HCT116 (cell line): ENCODE data around the gene CD68. TPM values are rescaled to one million over a fixed set of nuclear protein-coding genes. Genes with fewer than 3 reads are reported as not detected.

Experiments used
- ATAC-seq: fragments of 200-7000 bp; cut with Tn5 transposase; 2 replicates; pipeline ENCODE4 v1.9.1; 2020; ENCODE audit warnings: mild to moderate bottlenecking, moderate library complexity
- BruUV-seq: library from RNA; stranded (reverse); fragments of 400-500 nt; replicated peaks from 2 replicates; lab custom pipeline; 2021; lab: Mats Ljungman, UMichigan
- CTCF ChIA-PET: fragments of 300-600 bp; sonication (Branson Sonifier 250); formaldehyde crosslinking; loops from one replicate; lab custom pipeline; 2021; ENCODE audit warnings: antibody characterized with exemption; lab: Charles Lee
- POLR2A ChIA-PET: fragments of 300-600, 350-600 bp; sonication (Branson Sonifier 250); formaldehyde crosslinking; loops from one replicate; lab custom pipeline; 2021; ENCODE audit warnings: antibody characterized with exemption; lab: Charles Lee
- RAD21 ChIA-PET, 2 experiments: fragments of 300-600 bp; sonication (Branson Sonifier 250); formaldehyde crosslinking; loops; one replicate each; lab custom pipeline; 2023; ENCODE audit warnings: low total read pairs in 2 of 2; ENCODE audit not compliant: uncharacterized antibody in 2 of 2, unreplicated experiment in 2 of 2, low non-redundant PET in 1 of 2; lab: Charles Lee
- DNase-seq: peaks from one replicate; pipeline ENCODE4 v3.0.0-alpha.2; 2010; ENCODE audit warnings: low read depth, low spot score
- H2AFZ ChIP-seq: fragments of 200-600 bp; shearing (Covaris generic), sonication (generic); 2 replicates; pipeline ENCODE4 v1.6.1; 2017; ENCODE audit warnings: low read depth, mixed run types, mixed read lengths, antibody characterized with exemption, low read length; ENCODE audit not compliant: poor library complexity, severe bottlenecking
- H3K27ac ChIP-seq: 2 replicates; pipeline ENCODE4 v1.5.1; 2012; ENCODE audit warnings: low read depth, low read length
- H3K27me3 ChIP-seq: fragments of 200-600 bp; sonication (generic); 2 replicates; pipeline ENCODE4 v1.6.1; 2016; ENCODE audit warnings: mixed run types, low read length, mixed read lengths; ENCODE audit not compliant: insufficient read depth
- H3K36me3 ChIP-seq, 2 experiments: fragments of 200-500 bp in 1 of 2; fragments of 200-600 bp in 1 of 2; sonication (Bioruptor generic) in 1 of 2; sonication (generic) in 1 of 2; 2 replicates each; pipeline versions ENCODE4 v1.5.1 to v1.6.1; 2014 to 2016; ENCODE audit warnings: low read length in 2 of 2, inconsistent platforms in 1 of 2, mixed read lengths in 1 of 2, mixed run types in 1 of 2; ENCODE audit not compliant: insufficient read depth in 2 of 2, control insufficient read depth in 1 of 2
- H3K4me1 ChIP-seq, 2 experiments: fragments of 200-600 bp in 1 of 2; sonication (generic) in 1 of 2; 2 replicates each; pipeline versions ENCODE4 v1.5.1 to v1.6.1; 2012 to 2017; ENCODE audit warnings: low read length in 2 of 2, inconsistent platforms in 1 of 2, mild to moderate bottlenecking in 1 of 2, mixed read lengths in 1 of 2, mixed run types in 1 of 2, moderate library complexity in 1 of 2; ENCODE audit not compliant: insufficient read depth in 2 of 2, control insufficient read depth in 1 of 2
- H3K4me2 ChIP-seq: fragments of 200-600 bp; sonication (generic); 2 replicates; pipeline ENCODE4 v1.6.1; 2017; ENCODE audit warnings: mixed run types, low read length, mixed read lengths
- H3K4me3 ChIP-seq, 2 experiments: fragments of 200-600 bp in 1 of 2; sonication (generic) in 1 of 2; replicated peaks in 1 of 2; 2 replicates each; pipeline ENCODE4 v1.5.1; 2011 to 2016; ENCODE audit warnings: low read length in 2 of 2, control low read depth in 1 of 2, low read depth in 1 of 2, mild to moderate bottlenecking in 1 of 2, mixed read lengths in 1 of 2, mixed run types in 1 of 2
- H3K79me2 ChIP-seq: fragments of 200-600 bp; sonication (generic); 2 replicates; pipeline ENCODE4 v1.6.1; 2017; ENCODE audit warnings: mild to moderate bottlenecking, mixed run types, low read length, moderate library complexity, mixed read lengths; ENCODE audit not compliant: insufficient read depth
- H3K9ac ChIP-seq: fragments of 200-600 bp; sonication (generic); 2 replicates; pipeline ENCODE4 v1.6.1; 2016; ENCODE audit warnings: low read length, mixed read lengths
- H3K9me2 ChIP-seq: fragments of 200-600 bp; sonication (generic), shearing (Covaris generic); 2 replicates; pipeline ENCODE4 v1.6.1; 2017; ENCODE audit warnings: mixed run types, mild to moderate bottlenecking, moderate library complexity; ENCODE audit not compliant: insufficient read depth
- H3K9me3 ChIP-seq, 2 experiments: fragments of 200-500 bp in 1 of 2; fragments of 200-600 bp in 1 of 2; sonication (Bioruptor generic) in 1 of 2; sonication (generic) in 1 of 2; 2 replicates each; pipeline ENCODE4 v1.6.1; 2014 to 2017; ENCODE audit warnings: low read length in 2 of 2, mixed read lengths in 2 of 2, inconsistent platforms in 1 of 2, low read depth in 1 of 2, mild to moderate bottlenecking in 1 of 2, mixed run types in 1 of 2, moderate library complexity in 1 of 2; ENCODE audit not compliant: control insufficient read depth in 1 of 2, insufficient read depth in 1 of 2
- H4K20me1 ChIP-seq: fragments of 200-600 bp; sonication (generic), shearing (Covaris generic); 2 replicates; pipeline ENCODE4 v1.6.1; 2017; ENCODE audit warnings: mixed run types, mild to moderate bottlenecking, moderate library complexity; ENCODE audit not compliant: insufficient read depth
- ELF1 ChIP-seq: IDR thresholded peaks from 2 replicates; pipeline ENCODE4 v1.6.1; 2012; ENCODE audit warnings: low read depth, borderline replicate concordance
- EZH2phosphoT487 ChIP-seq: fragments of 200-600 bp; IDR thresholded peaks from 2 replicates; pipeline ENCODE4 v1.6.1; 2018; ENCODE audit warnings: antibody characterized with exemption, borderline replicate concordance
- POLR2A ChIP-seq: IDR thresholded peaks from 2 replicates; pipeline ENCODE4 v1.7.0; 2011; ENCODE audit warnings: borderline replicate concordance; ENCODE audit not compliant: insufficient read depth, insufficient read length; ENCODE audit errors: extremely low read depth
- SRF ChIP-seq: IDR thresholded peaks from 2 replicates; pipeline ENCODE4 v1.6.1; 2012; ENCODE audit warnings: low read depth
- ZFX ChIP-seq: fragments of 450-650 bp; IDR thresholded peaks from 2 replicates; pipeline ENCODE4 v1.6.1; 2017
- intact Hi-C: fragments of 100-400 bp; cut with micrococcal nuclease; formaldehyde crosslinking; loops from 2 replicates; pipeline ENCODE4 v1.10.0; 2022
- total RNA-seq: library from RNA; stranded (reverse); gene quantifications from one replicate; pipeline ENCODE4 v1.2.1, GENCODE V29; 2021; ENCODE audit not compliant: unreplicated experiment
- TF ChIP-seq, protein P1 (sequence below): IDR thresholded peaks from 2 replicates; pipeline ENCODE4 v1.6.1; 2012

The CD68 gene
- total RNA-seq, 1 experiment from 2014 or later, result 7.0 TPM

DNA sequence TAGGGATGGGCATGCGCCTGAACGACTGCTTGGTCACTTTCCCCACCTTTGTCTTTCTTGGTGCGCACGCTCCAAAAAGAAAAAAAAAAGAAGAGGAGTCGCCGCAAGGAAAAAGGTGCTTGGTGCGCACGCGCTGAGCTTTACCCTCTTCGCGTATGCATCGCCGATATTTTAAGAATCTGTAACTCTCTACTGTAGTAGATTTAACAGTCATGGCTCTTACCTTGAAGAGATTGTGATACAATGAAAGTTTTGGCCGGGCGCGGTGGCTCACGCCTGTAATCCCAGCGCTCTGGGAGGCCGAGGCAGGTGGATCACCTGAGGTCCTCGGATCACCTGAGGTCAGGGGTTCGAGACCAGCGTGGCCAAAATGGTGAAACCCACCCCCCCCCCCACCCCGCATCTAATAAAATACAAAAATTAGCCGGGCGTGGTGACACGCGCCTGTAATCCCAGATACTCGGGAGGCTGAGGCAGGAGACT, 35.9 kb downstream of the CD68 start:
- intact Hi-C loops, result loop anchor here (2.0 kb wide), 1 partner anchor 71 kb away; the partner anchor contains the start of gene TP53
- RAD21 ChIA-PET, result interaction anchor here in 1 of 2 experiments (0.7 to 1.0 kb wide), 2 partner anchors 71 to 139 kb away, joined by 3 read pairs; no protein-coding TSS in a partner anchor
- Histone ChIP-seq H3K4me1 (peaks cover 12 to 22% of the 10 kb centered on the region in 2 experiments), H4K20me1 (no peaks in the 10 kb centered on the region), H3K36me3 (peaks cover 7 to 17% of the 10 kb centered on the region in 2 experiments), H2AFZ (no peak overlapping the region), H3K9ac (peak overlapping the region; percentile 53), H3K4me2 (peak overlapping the region; percentile 70), H3K79me2 (peaks cover 40% of the 10 kb centered on the region), H3K9me3 (no peaks in the 10 kb centered on the region), H3K27me3 (no peaks in the 10 kb centered on the region), H3K9me2 (no peaks in the 10 kb centered on the region), H3K27ac (peak overlapping the region; percentile 75), H3K4me3 (peak overlapping the region; percentile 42 to 49)
- DNase-seq (no peak), ATAC-seq (peak; percentile 2; the same call in 1 of the 2 replicates)
- POLR2A ChIA-PET, result interaction anchor here (0.8 to 2.5 kb wide), 5 partner anchors 12 to 72 kb away, joined by 4 to 27 read pairs (median 7); partner anchors contain the start of genes MPDU1, SAT2, SHBG and TP53
- CTCF ChIA-PET, result interaction anchor here (1.0 to 2.1 kb wide), 6 partner anchors 9 to 72 kb away, joined by 3 to 16 read pairs (median 4); partner anchors contain the start of genes MPDU1, SAT2, TP53 and WRAP53
- TF ChIP-seq EZH2phosphoT487 (no peak), ELF1 (no peak), POLR2A (peak; percentile 32)
- no TSS peak for BruUV-seq

DNA sequence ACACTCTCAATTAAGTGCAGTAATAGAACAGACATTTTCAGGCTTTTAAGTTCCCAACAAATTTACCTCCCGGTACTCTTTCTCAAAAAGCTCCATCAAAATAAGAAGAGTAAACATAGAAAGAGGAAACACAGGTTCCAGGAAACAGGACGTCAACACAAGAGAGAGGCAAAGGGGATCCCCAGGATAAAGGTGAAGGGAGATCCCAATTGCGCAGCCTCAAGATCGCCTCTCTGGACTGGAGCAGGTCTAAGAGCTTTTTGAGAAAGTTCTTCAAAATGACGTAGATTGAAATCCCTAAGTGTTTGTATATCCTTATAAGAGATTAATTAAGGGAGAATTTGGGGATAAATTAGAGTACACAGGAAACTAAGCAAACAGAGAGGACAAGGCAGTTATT, 39.2 kb downstream of the CD68 start:
- ATAC-seq, result no peak
- no peak overlapping the region for H3K9ac ChIP-seq
- H3K9me3 ChIP-seq, result no peaks in the 10 kb centered on the region
- peaks cover 3 to 10% of the 10 kb centered on the region in 2 experiments; a peak in 3 of 4 replicates for H3K4me1 ChIP-seq
- TF ChIP-seq, protein P1, sequence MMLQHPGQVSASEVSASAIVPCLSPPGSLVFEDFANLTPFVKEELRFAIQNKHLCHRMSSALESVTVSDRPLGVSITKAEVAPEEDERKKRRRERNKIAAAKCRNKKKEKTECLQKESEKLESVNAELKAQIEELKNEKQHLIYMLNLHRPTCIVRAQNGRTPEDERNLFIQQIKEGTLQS, result no peak
- no peak for TF ChIP-seq SRF
- no peak for TF ChIP-seq ZFX
- no peaks in the 10 kb centered on the region for H4K20me1 ChIP-seq
- H3K4me3 ChIP-seq, result no peak overlapping the region
- ChIA-PET CTCF (interaction anchor here (2.2 kb wide), 1 partner anchor 14 kb away, joined by 7 read pairs; no protein-coding TSS in a partner anchor), POLR2A (interaction anchor here (1.7 kb wide), 1 partner anchor 9 kb away, joined by 5 read pairs; the partner anchor contains the start of gene SAT2), RAD21 (no interaction called here)
- no peak for DNase-seq
- H3K4me2 ChIP-seq, result no peak overlapping the region
- no TSS peak for BruUV-seq
- H3K9me2 ChIP-seq, result no peaks in the 10 kb centered on the region
- no peak overlapping the region for H3K27ac ChIP-seq
- H3K36me3 ChIP-seq, result no peaks in the 10 kb centered on the region
- peaks cover 7% of the 10 kb centered on the region for H3K79me2 ChIP-seq
- no peaks in the 10 kb centered on the region for H3K27me3 ChIP-seq
- no peak overlapping the region for H2AFZ ChIP-seq
- intact Hi-C loops, result no loop called here
